LNCAP (cell line): ENCODE results near the gene TMEM201.

Source experiments
- CTCF ChIP-seq: fragments of 450-650 bp; IDR thresholded peaks from 2 replicates; pipeline ENCODE4 v1.5.1; 2017; ENCODE audit warnings: mild to moderate bottlenecking

Gene TMEM201

GRCh38 chr1:9626201-9626608 lies 37.5 kb downstream of the TMEM201 start:
- no peak for TF ChIP-seq CTCF

- TF ChIP-seq CTCF: no peak
These were observed 40.1 kb downstream of the TMEM201 start for GRCh38 chr1:9628541-9629444.

GRCh38 chr1:9629445-9630201 lies 40.9 kb downstream of the TMEM201 start:
- TF ChIP-seq CTCF: no peak

- no peak for TF ChIP-seq CTCF
These were observed 41.8 kb downstream of the TMEM201 start for GRCh38 chr1:9630331-9631111.

- TF ChIP-seq CTCF: no peak
These were observed 42.9 kb downstream of the TMEM201 start for GRCh38 chr1:9631613-9632012.

GRCh38 chr1:9633493-9633892 lies 44.8 kb downstream of the TMEM201 start:
- TF ChIP-seq CTCF: no peak

GRCh38 chr1:9634582-9634981 lies 45.9 kb downstream of the TMEM201 start:
- TF ChIP-seq CTCF: no peak
